ENCODE data around the gene SOX6.

SOX6 gene

DNA sequence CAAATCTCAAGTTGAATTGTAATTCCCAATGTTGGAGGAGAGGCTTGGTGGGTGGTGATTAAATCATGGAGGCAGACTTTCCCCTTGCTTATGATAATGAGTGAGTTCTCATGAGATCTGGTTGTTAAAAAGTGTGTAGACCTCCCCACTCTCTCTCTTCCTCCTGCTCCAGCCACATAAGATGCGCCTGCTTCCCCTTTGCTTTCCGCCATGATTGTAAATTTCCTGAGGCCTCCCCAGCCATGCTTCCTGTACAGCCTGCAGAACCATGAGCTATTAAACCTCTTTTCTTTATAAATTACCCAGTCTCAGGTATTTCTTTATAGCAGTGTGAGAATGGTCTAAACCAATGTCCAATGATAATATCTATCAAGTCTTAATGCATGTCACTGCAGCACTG is 34.2 kb downstream of the SOX6 start:
- Histone ChIP-seq H3K9ac (ENCODE audit: low read depth, low read length, poor library complexity) (no peak overlapping the region), H3K4me2 (ENCODE audit: insufficient read depth, low read length, poor library complexity, severe bottlenecking) (no peak overlapping the region), H3K27ac (replicated peaks; ENCODE audit: low read length) (no peak overlapping the region), H3K4me1 (ENCODE audit: control insufficient read depth in 2 of 2, insufficient read depth in 1 of 2, low read depth in 1 of 2, low read length in 2 of 2) (no peaks in the 10 kb centered on the region), H3K4ac (ENCODE audit: low read length) (no peak overlapping the region), H3K27me3 (ENCODE audit: control insufficient read depth in 3 of 3, insufficient read depth in 3 of 3, low read depth in 1 of 3, low read length in 3 of 3) (no peaks in the 10 kb centered on the region), H3K14ac (ENCODE audit: low read length) (no peak overlapping the region), H4K91ac (ENCODE audit: low read depth, low read length, poor library complexity) (no peak overlapping the region), H2AFZ (ENCODE audit: low read length) (no peak overlapping the region), H2BK120ac (ENCODE audit: low read depth, low read length) (no peak overlapping the region), H3K18ac (ENCODE audit: low read length) (no peak overlapping the region), H3K9me3 (replicated peaks in 1 of 2; ENCODE audit: control insufficient read depth in 2 of 2, insufficient read depth in 1 of 2, low read depth in 1 of 2, low read length in 2 of 2) (peaks cover 0 to 2% of the 10 kb centered on the region in 2 donors), H2AK5ac (ENCODE audit: low read depth, low read length) (no peak overlapping the region), H3K36me3 (replicated peaks in 1 of 2; ENCODE audit: control insufficient read depth in 2 of 2, insufficient read depth in 2 of 2, low read length in 2 of 2) (peaks cover 0 to 2% of the 10 kb centered on the region in 2 donors), H2BK15ac (ENCODE audit: low read length) (no peak overlapping the region), H4K8ac (ENCODE audit: low read depth, low read length) (no peak overlapping the region), H2BK12ac (ENCODE audit: low read length) (no peak overlapping the region), H3K4me3 (ENCODE audit: low read length in 2 of 2) (no peak overlapping the region), H2BK5ac (ENCODE audit: low read length) (no peak overlapping the region), H3K79me1 (ENCODE audit: low read depth, low read length) (peaks cover 2% of the 10 kb centered on the region), H3K23ac (ENCODE audit: low read depth, low read length, poor library complexity) (no peak overlapping the region)
- no peak for DNase-seq (ENCODE audit: low spot score)
- WGBS, 2 donors (ENCODE audit: extremely low coverage in 2 of 2, insufficient read length in 2 of 2, insufficient replicate concordance in 1 of 2), result no CpG with 5 or more reads among the region's 2 CpGs

DNA sequence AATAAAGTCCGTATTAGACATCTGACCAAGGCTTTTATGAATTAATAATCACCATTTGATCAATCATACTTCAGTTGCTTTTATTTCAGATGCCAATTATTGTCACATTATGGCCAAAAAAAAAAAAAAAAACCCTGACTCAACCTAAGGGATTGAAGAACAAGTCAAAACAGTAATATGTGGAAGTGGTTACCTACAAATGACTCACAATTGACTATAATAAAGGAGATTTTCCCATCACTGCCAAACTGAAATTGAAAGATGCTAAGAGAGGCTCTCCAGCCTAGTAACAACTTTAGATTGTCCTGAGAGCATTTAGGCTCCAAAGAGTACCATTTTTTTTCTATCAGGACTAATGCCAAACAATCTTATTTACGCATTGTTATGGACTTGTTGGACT is 35.2 kb downstream of the SOX6 start:
- H2BK15ac ChIP-seq (ENCODE audit: low read length), result no peak overlapping the region
- no peak overlapping the region for H3K14ac ChIP-seq (ENCODE audit: low read length)
- no CpG with 5 or more reads among the region's 2 CpGs for WGBS, 2 donors (ENCODE audit: extremely low coverage in 2 of 2, insufficient read length in 2 of 2, insufficient replicate concordance in 1 of 2)
- H2BK5ac ChIP-seq (ENCODE audit: low read length), result no peak overlapping the region
- no peak for DNase-seq (ENCODE audit: low spot score)
- no peak overlapping the region for H4K91ac ChIP-seq (ENCODE audit: low read depth, low read length, poor library complexity)
- no peak overlapping the region for H3K4ac ChIP-seq (ENCODE audit: low read length)
- peaks cover 0 to 2% of the 10 kb centered on the region in 2 donors for H3K36me3 ChIP-seq (replicated peaks in 1 of 2; ENCODE audit: control insufficient read depth in 2 of 2, insufficient read depth in 2 of 2, low read length in 2 of 2)
- no peak overlapping the region for H3K4me3 ChIP-seq (ENCODE audit: low read length in 2 of 2)
- peaks cover 2% of the 10 kb centered on the region for H3K79me1 ChIP-seq (ENCODE audit: low read depth, low read length)
- no peaks in the 10 kb centered on the region for H3K27me3 ChIP-seq (ENCODE audit: control insufficient read depth in 3 of 3, insufficient read depth in 3 of 3, low read depth in 1 of 3, low read length in 3 of 3)
- H3K27ac ChIP-seq (replicated peaks; ENCODE audit: low read length), result no peak overlapping the region
- peaks cover 0 to 2% of the 10 kb centered on the region in 2 donors for H3K9me3 ChIP-seq (replicated peaks in 1 of 2; ENCODE audit: control insufficient read depth in 2 of 2, insufficient read depth in 1 of 2, low read depth in 1 of 2, low read length in 2 of 2)
- no peak overlapping the region for H4K8ac ChIP-seq (ENCODE audit: low read depth, low read length)
- no peak overlapping the region for H2AK5ac ChIP-seq (ENCODE audit: low read depth, low read length)
- H2BK12ac ChIP-seq (ENCODE audit: low read length), result no peak overlapping the region
- H3K4me2 ChIP-seq (ENCODE audit: insufficient read depth, low read length, poor library complexity, severe bottlenecking), result no peak overlapping the region
- no peak overlapping the region for H3K18ac ChIP-seq (ENCODE audit: low read length)
- no peaks in the 10 kb centered on the region for H3K4me1 ChIP-seq (ENCODE audit: control insufficient read depth in 2 of 2, insufficient read depth in 1 of 2, low read depth in 1 of 2, low read length in 2 of 2)
- H2BK120ac ChIP-seq (ENCODE audit: low read depth, low read length), result no peak overlapping the region
- H3K23ac ChIP-seq (ENCODE audit: low read depth, low read length, poor library complexity), result no peak overlapping the region
- no peak overlapping the region for H3K9ac ChIP-seq (ENCODE audit: low read depth, low read length, poor library complexity)
- H2AFZ ChIP-seq (ENCODE audit: low read length), result no peak overlapping the region

DNA sequence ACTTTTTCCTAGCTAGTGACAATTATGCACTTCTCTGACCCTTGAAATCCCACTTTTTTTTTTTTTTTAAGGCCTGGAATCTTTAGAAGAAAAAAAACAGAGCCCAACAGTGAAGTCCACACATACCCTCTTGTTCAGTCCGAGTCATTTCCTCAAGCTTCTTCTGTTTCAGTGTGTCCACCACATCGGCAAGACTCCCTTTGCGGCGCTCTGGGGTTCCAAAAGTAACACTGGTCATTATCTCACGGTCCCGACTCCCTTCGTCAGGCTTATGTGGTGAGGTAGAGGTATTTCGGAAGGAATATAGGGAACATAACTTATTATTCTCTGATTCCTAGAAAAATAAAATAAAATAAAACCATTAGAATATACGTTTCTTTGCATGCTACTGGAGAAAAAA is 38.0 kb downstream of the SOX6 start:
- H2BK5ac ChIP-seq (ENCODE audit: low read length), result no peak overlapping the region
- no peak overlapping the region for H3K4me3 ChIP-seq (ENCODE audit: low read length in 2 of 2)
- H2BK15ac ChIP-seq (ENCODE audit: low read length), result no peak overlapping the region
- DNase-seq (ENCODE audit: low spot score), result no peak
- no peak overlapping the region for H4K8ac ChIP-seq (ENCODE audit: low read depth, low read length)
- no peaks in the 10 kb centered on the region for H3K27me3 ChIP-seq (ENCODE audit: control insufficient read depth in 3 of 3, insufficient read depth in 3 of 3, low read depth in 1 of 3, low read length in 3 of 3)
- H3K14ac ChIP-seq (ENCODE audit: low read length), result no peak overlapping the region
- no peak overlapping the region for H3K23ac ChIP-seq (ENCODE audit: low read depth, low read length, poor library complexity)
- H3K4ac ChIP-seq (ENCODE audit: low read length), result no peak overlapping the region
- no CpG with 5 or more reads among the region's 9 CpGs for WGBS, 2 donors (ENCODE audit: extremely low coverage in 2 of 2, insufficient read length in 2 of 2, insufficient replicate concordance in 1 of 2)
- no peak overlapping the region for H2AK5ac ChIP-seq (ENCODE audit: low read depth, low read length)
- no peak overlapping the region for H4K91ac ChIP-seq (ENCODE audit: low read depth, low read length, poor library complexity)
- H3K4me2 ChIP-seq (ENCODE audit: insufficient read depth, low read length, poor library complexity, severe bottlenecking), result no peak overlapping the region
- H2BK12ac ChIP-seq (ENCODE audit: low read length), result no peak overlapping the region
- no peak overlapping the region for H2BK120ac ChIP-seq (ENCODE audit: low read depth, low read length)
- peak overlapping the region; percentile 53 for H2AFZ ChIP-seq (ENCODE audit: low read length)
- no peak overlapping the region for H3K27ac ChIP-seq (replicated peaks; ENCODE audit: low read length)
- H3K9ac ChIP-seq (ENCODE audit: low read depth, low read length, poor library complexity), result no peak overlapping the region
- H3K79me1 ChIP-seq (ENCODE audit: low read depth, low read length), result peaks cover 2% of the 10 kb centered on the region
- peaks cover 0 to 2% of the 10 kb centered on the region in 2 donors for H3K36me3 ChIP-seq (replicated peaks in 1 of 2; ENCODE audit: control insufficient read depth in 2 of 2, insufficient read depth in 2 of 2, low read length in 2 of 2)
- no peak overlapping the region for H3K18ac ChIP-seq (ENCODE audit: low read length)
- peaks cover 0 to 2% of the 10 kb centered on the region in 2 donors for H3K4me1 ChIP-seq (ENCODE audit: control insufficient read depth in 2 of 2, insufficient read depth in 1 of 2, low read depth in 1 of 2, low read length in 2 of 2)
- peaks cover 0 to 2% of the 10 kb centered on the region in 2 donors for H3K9me3 ChIP-seq (replicated peaks in 1 of 2; ENCODE audit: control insufficient read depth in 2 of 2, insufficient read depth in 1 of 2, low read depth in 1 of 2, low read length in 2 of 2)

DNA sequence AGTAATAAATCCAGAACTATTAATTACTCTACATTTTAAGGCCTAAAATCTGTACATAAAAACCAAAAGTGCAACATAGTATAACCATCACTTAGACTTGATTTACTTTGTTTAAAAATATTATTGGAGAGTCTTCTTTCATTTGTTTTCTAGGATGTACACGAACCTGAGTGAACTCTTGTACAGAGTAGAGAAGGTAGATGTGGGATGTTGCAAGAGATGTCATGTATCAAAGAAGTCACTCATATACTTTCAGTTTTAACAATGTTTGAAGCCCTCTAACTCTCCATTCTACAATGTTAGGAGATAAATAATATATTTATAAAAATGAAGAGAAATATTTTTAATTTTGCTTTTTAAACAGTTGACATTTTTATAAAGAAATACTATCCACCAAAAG is 38.6 kb downstream of the SOX6 start:
- H2BK5ac ChIP-seq (ENCODE audit: low read length), result no peak overlapping the region
- WGBS, 2 donors (ENCODE audit: extremely low coverage in 2 of 2, insufficient read length in 2 of 2, insufficient replicate concordance in 1 of 2), result no CpG with 5 or more reads among the region's 1 CpG
- H2BK15ac ChIP-seq (ENCODE audit: low read length), result no peak overlapping the region
- no peak overlapping the region for H3K23ac ChIP-seq (ENCODE audit: low read depth, low read length, poor library complexity)
- no peak overlapping the region for H3K4me3 ChIP-seq (ENCODE audit: low read length in 2 of 2)
- H2AFZ ChIP-seq (ENCODE audit: low read length), result no peak overlapping the region
- no peak overlapping the region for H2BK12ac ChIP-seq (ENCODE audit: low read length)
- H4K91ac ChIP-seq (ENCODE audit: low read depth, low read length, poor library complexity), result no peak overlapping the region
- peaks cover 2% of the 10 kb centered on the region for H3K79me1 ChIP-seq (ENCODE audit: low read depth, low read length)
- no peak overlapping the region for H3K18ac ChIP-seq (ENCODE audit: low read length)
- H3K4me2 ChIP-seq (ENCODE audit: insufficient read depth, low read length, poor library complexity, severe bottlenecking), result no peak overlapping the region
- DNase-seq (ENCODE audit: low spot score), result no peak
- H3K27ac ChIP-seq (replicated peaks; ENCODE audit: low read length), result no peak overlapping the region
- no peak overlapping the region for H2AK5ac ChIP-seq (ENCODE audit: low read depth, low read length)
- H3K36me3 ChIP-seq (replicated peaks in 1 of 2; ENCODE audit: control insufficient read depth in 2 of 2, insufficient read depth in 2 of 2, low read length in 2 of 2), result peaks cover 0 to 2% of the 10 kb centered on the region in 2 donors
- no peak overlapping the region for H3K9ac ChIP-seq (ENCODE audit: low read depth, low read length, poor library complexity)
- no peak overlapping the region for H3K14ac ChIP-seq (ENCODE audit: low read length)
- H3K4me1 ChIP-seq (ENCODE audit: control insufficient read depth in 2 of 2, insufficient read depth in 1 of 2, low read depth in 1 of 2, low read length in 2 of 2), result peaks cover 0 to 3% of the 10 kb centered on the region in 2 donors
- no peak overlapping the region for H3K4ac ChIP-seq (ENCODE audit: low read length)
- no peaks in the 10 kb centered on the region for H3K27me3 ChIP-seq (ENCODE audit: control insufficient read depth in 3 of 3, insufficient read depth in 3 of 3, low read depth in 1 of 3, low read length in 3 of 3)
- no peak overlapping the region for H4K8ac ChIP-seq (ENCODE audit: low read depth, low read length)
- H2BK120ac ChIP-seq (ENCODE audit: low read depth, low read length), result no peak overlapping the region
- peaks cover 0 to 2% of the 10 kb centered on the region in 2 donors for H3K9me3 ChIP-seq (replicated peaks in 1 of 2; ENCODE audit: control insufficient read depth in 2 of 2, insufficient read depth in 1 of 2, low read depth in 1 of 2, low read length in 2 of 2)

All from neuronal stem cell (in vitro differentiated cells).